Stomach (tissue), 9 donors: ENCODE measurements around the gene SLC43A1. TPM values are rescaled to one million over a fixed set of nuclear protein-coding genes. Genes with fewer than 3 reads are reported as not detected.

ENCODE experiments used
- DNase-seq, 2 donors: peaks; one replicate each; pipeline versions ENCODE4 v3.0.0 to v3.0.0-alpha.2; 2013 to 2019
- H3K27ac ChIP-seq, 5 donors: fragments of 200-600 bp in 4 of 5; sonication (generic) in 4 of 5; one replicate each; pipeline ENCODE4 v1.5.1; 2013 to 2019; ENCODE audit warnings: mild to moderate bottlenecking in 1 of 5, moderate library complexity in 1 of 5
- H3K27me3 ChIP-seq, 3 donors: fragments of 200-600 bp; sonication (generic); one replicate each; pipeline ENCODE4 v1.5.1; 2017 to 2019; ENCODE audit warnings: mixed run types in 1 of 3
- H3K36me3 ChIP-seq, 4 donors: fragments of 200-600 bp; sonication (generic); 1 replicate in 3 of 4; 2 replicates in 1 of 4; pipeline ENCODE4 v1.5.1; 2016 to 2019
- H3K4me1 ChIP-seq, 4 donors: fragments of 200-600 bp; sonication (generic); one replicate each; pipeline ENCODE4 v1.5.1; 2016 to 2019
- H3K4me3 ChIP-seq, 4 donors: fragments of 200-600 bp; sonication (generic) in 3 of 4; one replicate each; pipeline ENCODE4 v1.5.1; 2016 to 2019; ENCODE audit warnings: mild to moderate bottlenecking in 1 of 4
- H3K9me3 ChIP-seq, 4 donors: fragments of 200-600 bp; sonication (generic); one replicate each; pipeline ENCODE4 v1.5.1; 2016 to 2019
- CTCF ChIP-seq, 7 experiments: fragments of 450-650 bp in 4 of 7; fragments of 200-600 bp in 3 of 7; sonication (generic) in 3 of 7; IDR thresholded peaks; one replicate each; pipeline ENCODE4 v1.5.1; 2016 to 2019; ENCODE audit warnings: antibody characterized with exemption in 7 of 7, control low read depth in 2 of 7, mild to moderate bottlenecking in 1 of 7
- EP300 ChIP-seq: sonication (generic); formaldehyde crosslinking; IDR thresholded peaks from one replicate; pipeline ENCODE4 v1.6.1; 2017; ENCODE audit warnings: antibody characterized with exemption
- POLR2A ChIP-seq, 4 donors: fragments of 450-650 bp; IDR thresholded peaks; one replicate each; pipeline ENCODE4 v1.6.1; 2016; ENCODE audit warnings: antibody characterized with exemption in 4 of 4, control low read depth in 2 of 4, mild to moderate bottlenecking in 1 of 4, moderate library complexity in 1 of 4
- POLR2AphosphoS5 ChIP-seq, 3 donors: sonication (generic); formaldehyde crosslinking; IDR thresholded peaks; one replicate each; pipeline ENCODE4 v1.6.1; 2016; ENCODE audit warnings: antibody characterized with exemption in 3 of 3
- WGBS, 5 donors: extraction: QIAGEN DNeasy Blood & Tissue Kit in 3 of 5; methylation state at CpG; one replicate each; pipeline versions ENCODE4 v1.1.5 to v1.1.7; 2013 to 2018; 5-methylcytosine and 5-hydroxymethylcytosine counted together
- intact Hi-C: fragments of 100-400 bp; cut with DNase I; formaldehyde crosslinking; loops from one replicate; pipeline ENCODE4 v1.15.1; 2023; ENCODE audit warnings: low total_unique reads
- polyA plus RNA-seq, 3 donors: library from polyadenylated mRNA; stranded (reverse); fragments of 200-250 nt; gene quantifications; one replicate each; pipeline ENCODE4 v1.2.3, GENCODE V29; 2013
- total RNA-seq, 5 donors: library from RNA; depleted of rRNA; stranded (reverse); fragments of >200 nt; gene quantifications; one replicate each; pipeline versions ENCODE4 v1.1.0 to v1.2.3, GENCODE V29; 2014 to 2016
- donor health status: healthy with polysubstance abuse.
- donor health status: Bipolar disorder and iron deficiency.
- donor health status: healthy.

The SLC43A1 gene
- total and polyA plus RNA-seq, 8 donors: 10.5 to 38.4 (median 19.1) TPM

DNA sequence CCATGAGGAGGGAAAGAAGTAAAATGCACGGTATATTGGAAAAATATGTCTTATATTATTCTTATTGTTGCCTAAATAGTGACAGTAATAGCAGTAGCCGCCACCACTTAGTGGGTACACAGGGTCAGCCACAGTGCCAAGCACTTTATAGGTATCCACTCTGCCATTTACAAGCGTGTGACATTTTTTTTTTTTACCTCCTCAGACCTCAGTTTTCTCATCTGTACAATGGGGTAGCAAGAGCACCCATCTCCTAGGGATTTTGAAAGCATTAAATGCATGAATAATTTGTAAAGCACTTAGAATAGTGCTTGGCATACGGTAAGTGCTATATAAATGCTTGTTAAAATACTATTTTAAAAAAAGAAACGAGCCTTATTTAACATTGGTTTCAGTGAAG, 46.2 kb downstream of the SLC43A1 start:
- TF ChIP-seq POLR2AphosphoS5 (IDR thresholded peaks at IDR 0.05) (no peak), POLR2A (IDR thresholded peaks at IDR 0.05) (no peak), CTCF (IDR thresholded peaks at IDR 0.05) (no peak), EP300 (no peak)
- Histone ChIP-seq H3K9me3 (no peaks in the 10 kb centered on the region), H3K4me1 (peaks cover 0 to 8% (median 0%) of the 10 kb centered on the region in 4 donors), H3K36me3 (no peaks in the 10 kb centered on the region), H3K4me3 (no peak overlapping the region), H3K27ac (no peak overlapping the region), H3K27me3 (peaks cover 0 to 26% (median 0%) of the 10 kb centered on the region in 3 donors)
- intact Hi-C loops: no loop called here
- WGBS, 5 donors: 84 to 91% (median 87%) methylated on average over 5 of the region's 5 CpGs
- no peak for DNase-seq

GRCh38 chr11:57468276-57468675, 47.2 kb downstream of the SLC43A1 start:
- Histone ChIP-seq H3K27me3 (peaks cover 0 to 18% (median 0%) of the 10 kb centered on the region in 3 donors), H3K4me3 (no peak overlapping the region), H3K4me1 (no peaks in the 10 kb centered on the region), H3K27ac (no peak overlapping the region), H3K36me3 (no peaks in the 10 kb centered on the region), H3K9me3 (no peaks in the 10 kb centered on the region)
- TF ChIP-seq POLR2AphosphoS5 (IDR thresholded peaks at IDR 0.05): no peak
- TF ChIP-seq CTCF (IDR thresholded peaks at IDR 0.05): no peak
- TF ChIP-seq EP300: no peak
- TF ChIP-seq POLR2A (IDR thresholded peaks at IDR 0.05): no peak
- intact Hi-C loops: no loop called here
- DNase-seq: no peak
- 73 to 80% (median 75%) methylated on average over 4 of the region's 4 CpGs for WGBS, 5 donors

- intact Hi-C loops: no loop called here
- Histone ChIP-seq H3K27me3 (peaks cover 0 to 15% (median 0%) of the 10 kb centered on the region in 3 donors), H3K4me3 (no peak overlapping the region), H3K4me1 (no peaks in the 10 kb centered on the region), H3K27ac (no peak overlapping the region), H3K9me3 (no peaks in the 10 kb centered on the region), H3K36me3 (no peaks in the 10 kb centered on the region)
- DNase-seq: no peak
- TF ChIP-seq CTCF (IDR thresholded peaks at IDR 0.05) (no peak), EP300 (no peak), POLR2AphosphoS5 (IDR thresholded peaks at IDR 0.05) (no peak), POLR2A (IDR thresholded peaks at IDR 0.05) (no peak)
- 64 to 74% (median 69%) methylated on average over 19 to 23 of the region's 23 CpGs for WGBS, 5 donors
Measured at GRCh38 chr11:57467508-57468157, 47.9 kb downstream of the SLC43A1 start.

DNA sequence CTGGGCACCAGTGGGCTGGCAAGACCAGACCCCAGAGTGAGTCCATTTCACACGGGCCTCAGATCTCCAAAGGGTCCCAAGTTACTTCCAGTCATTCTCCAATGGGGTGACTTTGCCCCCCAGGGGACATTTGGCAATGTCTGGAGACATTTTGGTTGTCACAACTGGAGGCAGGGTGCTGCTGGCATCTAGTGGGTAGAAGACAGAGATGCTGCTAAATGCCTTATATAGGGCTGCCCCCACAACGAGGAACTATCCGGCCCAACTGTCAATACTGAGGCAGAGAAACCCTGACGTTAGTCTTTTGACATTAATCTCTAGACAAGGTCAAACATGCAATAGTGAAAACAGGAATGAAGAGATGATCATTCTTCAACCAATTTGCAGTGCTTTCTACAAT, 48.8 kb downstream of the SLC43A1 start:
- H3K36me3 ChIP-seq: no peaks in the 10 kb centered on the region
- H3K27me3 ChIP-seq: peaks cover 0 to 19% (median 0%) of the 10 kb centered on the region in 3 donors
- TF ChIP-seq CTCF (IDR thresholded peaks at IDR 0.05): no peak
- no peak for TF ChIP-seq EP300
- no peak for TF ChIP-seq POLR2A (IDR thresholded peaks at IDR 0.05)
- no peak overlapping the region for H3K27ac ChIP-seq
- H3K9me3 ChIP-seq: no peaks in the 10 kb centered on the region
- intact Hi-C loops: no loop called here
- H3K4me1 ChIP-seq: no peaks in the 10 kb centered on the region
- no peak for DNase-seq
- no peak overlapping the region for H3K4me3 ChIP-seq
- WGBS, 5 donors: 47 to 62% (median 59%) methylated on average over 4 of the region's 4 CpGs
